ENCODE results near the gene NRROS. TPM values are rescaled to one million over a fixed set of nuclear protein-coding genes. Genes with fewer than 3 reads are reported as not detected.

The NRROS gene
- total RNA-seq, 2 donors from 2014 or later: 0.66 to 1.8 TPM

DNA sequence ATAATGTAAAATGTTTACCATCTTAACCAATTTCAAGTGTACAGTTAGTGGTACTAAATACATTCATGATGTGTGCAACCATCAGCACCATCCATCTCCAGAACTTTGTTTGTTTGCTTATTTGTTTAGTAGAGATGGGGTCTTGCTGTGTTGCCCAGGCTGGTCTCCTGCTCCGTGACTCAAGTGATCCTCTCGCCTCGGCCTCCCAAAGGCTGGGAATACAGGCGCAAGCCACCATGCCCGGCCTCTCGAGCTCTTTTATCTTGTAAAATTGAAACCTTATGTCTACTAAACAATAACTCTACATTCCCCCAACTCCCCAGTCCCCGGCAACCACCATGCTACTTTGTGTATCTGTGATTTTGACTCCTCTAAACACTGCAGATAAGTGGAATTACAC, 39.1 kb upstream of the NRROS start:
- no peaks in the 10 kb centered on the region for H3K4me1 ChIP-seq
- 84 to 86% methylated on average over 7 of the region's 7 CpGs for WGBS, 2 donors
- intact Hi-C loops (cut with DNase I): no loop called here
- DNase-seq (no peak), ATAC-seq (no peak)
- H3K4me3 ChIP-seq: no peak overlapping the region
- no peaks in the 10 kb centered on the region for H3K36me3 ChIP-seq (replicated peaks in 1 of 2; ENCODE audit: insufficient read depth in 1 of 2, low read depth in 2 of 2)
- TF ChIP-seq, protein P1, sequence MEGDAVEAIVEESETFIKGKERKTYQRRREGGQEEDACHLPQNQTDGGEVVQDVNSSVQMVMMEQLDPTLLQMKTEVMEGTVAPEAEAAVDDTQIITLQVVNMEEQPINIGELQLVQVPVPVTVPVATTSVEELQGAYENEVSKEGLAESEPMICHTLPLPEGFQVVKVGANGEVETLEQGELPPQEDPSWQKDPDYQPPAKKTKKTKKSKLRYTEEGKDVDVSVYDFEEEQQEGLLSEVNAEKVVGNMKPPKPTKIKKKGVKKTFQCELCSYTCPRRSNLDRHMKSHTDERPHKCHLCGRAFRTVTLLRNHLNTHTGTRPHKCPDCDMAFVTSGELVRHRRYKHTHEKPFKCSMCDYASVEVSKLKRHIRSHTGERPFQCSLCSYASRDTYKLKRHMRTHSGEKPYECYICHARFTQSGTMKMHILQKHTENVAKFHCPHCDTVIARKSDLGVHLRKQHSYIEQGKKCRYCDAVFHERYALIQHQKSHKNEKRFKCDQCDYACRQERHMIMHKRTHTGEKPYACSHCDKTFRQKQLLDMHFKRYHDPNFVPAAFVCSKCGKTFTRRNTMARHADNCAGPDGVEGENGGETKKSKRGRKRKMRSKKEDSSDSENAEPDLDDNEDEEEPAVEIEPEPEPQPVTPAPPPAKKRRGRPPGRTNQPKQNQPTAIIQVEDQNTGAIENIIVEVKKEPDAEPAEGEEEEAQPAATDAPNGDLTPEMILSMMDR (IDR thresholded peaks at IDR 0.05): no peak
- TF ChIP-seq POLR2A (IDR thresholded peaks at IDR 0.05): no peak
- no peaks in the 10 kb centered on the region for H3K27me3 ChIP-seq
- H3K27ac ChIP-seq: no peak overlapping the region
- no peaks in the 10 kb centered on the region for H3K9me3 ChIP-seq

DNA sequence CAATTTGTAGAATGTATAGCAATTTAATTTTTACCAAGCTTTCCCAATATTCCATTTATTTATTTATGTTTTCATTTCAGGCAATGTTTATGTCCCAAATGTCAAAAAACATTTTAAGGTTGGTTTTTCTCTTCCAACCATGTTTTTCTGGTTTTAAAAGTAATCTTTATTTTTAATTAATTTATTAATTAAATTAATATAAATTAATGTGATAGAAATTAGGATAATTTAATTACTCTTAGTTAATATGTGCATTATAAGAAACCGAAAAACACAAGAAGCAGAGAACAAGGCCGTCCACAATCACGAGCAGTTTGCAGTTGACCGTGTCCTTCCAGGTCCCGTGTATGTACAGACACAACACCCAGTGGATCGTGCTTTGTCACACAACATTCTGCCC, 36.8 kb upstream of the NRROS start:
- H3K36me3 ChIP-seq (replicated peaks in 1 of 2; ENCODE audit: insufficient read depth in 1 of 2, low read depth in 2 of 2): no peaks in the 10 kb centered on the region
- H3K4me3 ChIP-seq: no peak overlapping the region
- H3K9me3 ChIP-seq: no peaks in the 10 kb centered on the region
- H3K27ac ChIP-seq: no peak overlapping the region
- 82% methylated on average over 6 of the region's 6 CpGs for WGBS, 2 donors
- intact Hi-C loops (cut with DNase I): no loop called here
- no peak for ATAC-seq
- H3K4me1 ChIP-seq: no peaks in the 10 kb centered on the region
- H3K27me3 ChIP-seq: no peaks in the 10 kb centered on the region
- TF ChIP-seq POLR2A (IDR thresholded peaks at IDR 0.05): no peak
- TF ChIP-seq, protein P1 (IDR thresholded peaks at IDR 0.05): no peak
- no peak for DNase-seq

DNA sequence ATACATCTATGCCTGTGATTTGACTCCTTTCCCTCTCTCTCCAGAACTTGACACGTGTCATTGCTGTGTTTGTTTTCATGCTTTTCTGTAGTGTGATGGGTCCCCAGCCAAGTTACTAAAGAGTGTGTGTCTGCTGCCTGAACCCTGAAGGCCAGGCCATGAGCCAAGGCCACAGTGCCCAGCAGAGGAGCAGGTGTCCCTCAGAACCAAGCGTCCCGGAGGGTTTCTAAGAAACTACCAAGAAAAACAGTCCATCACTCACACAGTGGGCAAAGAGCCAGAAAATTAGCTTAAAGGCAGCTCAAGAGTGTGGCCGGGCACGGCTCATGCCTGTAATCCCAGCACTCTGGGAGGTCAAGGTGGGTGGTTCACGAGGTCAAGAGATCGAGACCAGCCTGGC, 35.8 kb upstream of the NRROS start:
- intact Hi-C loops (cut with DNase I): no loop called here
- Histone ChIP-seq H3K4me1 (no peaks in the 10 kb centered on the region), H3K9me3 (no peaks in the 10 kb centered on the region), H3K27ac (no peak overlapping the region), H3K4me3 (no peak overlapping the region), H3K36me3 (replicated peaks in 1 of 2; ENCODE audit: insufficient read depth in 1 of 2, low read depth in 2 of 2) (no peaks in the 10 kb centered on the region), H3K27me3 (no peaks in the 10 kb centered on the region)
- 22 to 38% methylated on average over 7 of the region's 7 CpGs for WGBS, 2 donors
- TF ChIP-seq POLR2A (IDR thresholded peaks at IDR 0.05): no peak
- TF ChIP-seq, protein P1 (IDR thresholded peaks at IDR 0.05): no peak
- no peak for DNase-seq
- ATAC-seq: no peak

DNA sequence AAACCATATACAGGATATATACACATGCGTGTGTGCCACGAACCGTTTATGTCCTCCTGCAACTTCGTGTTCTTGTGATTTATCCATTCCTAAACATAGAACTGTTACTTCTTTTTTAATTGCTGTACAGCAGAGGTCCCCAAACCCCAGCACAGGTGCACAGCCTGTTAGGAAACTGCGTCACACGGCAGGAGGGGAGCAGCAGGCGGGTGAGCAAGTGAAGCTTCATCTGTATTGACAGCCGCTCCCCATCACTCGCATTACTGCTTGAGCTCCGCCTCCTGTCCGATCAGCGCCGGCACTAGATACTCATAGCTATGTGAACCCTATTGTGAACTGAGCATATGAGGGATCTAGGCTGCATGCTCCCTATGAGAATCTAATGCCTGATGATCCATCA, 34.9 kb upstream of the NRROS start:
- H3K4me3 ChIP-seq: no peak overlapping the region

DNA sequence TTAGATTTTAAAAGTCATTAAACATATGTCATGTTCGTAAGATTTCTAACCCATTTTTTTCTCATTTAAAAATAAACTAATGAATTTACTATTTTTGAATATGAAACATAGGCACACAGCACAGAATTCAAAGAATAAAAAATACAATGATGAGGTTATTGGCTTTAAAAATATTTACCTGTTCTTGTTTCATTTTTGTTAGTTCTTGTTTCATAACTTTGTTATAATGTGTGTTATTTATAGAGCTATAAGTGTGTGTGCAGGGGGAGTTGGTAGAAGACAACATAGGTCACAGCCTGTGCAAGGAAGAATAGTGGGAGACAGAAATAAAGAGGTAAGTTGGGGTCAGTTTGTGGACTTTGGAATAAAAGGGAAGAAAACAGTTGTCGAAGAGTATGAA, 30.8 kb upstream of the NRROS start:
- no peak for DNase-seq
- 85 to 91% methylated on average over 2 of the region's 2 CpGs for WGBS, 2 donors
- Histone ChIP-seq H3K27me3 (no peaks in the 10 kb centered on the region), H3K27ac (no peak overlapping the region), H3K9me3 (no peaks in the 10 kb centered on the region), H3K4me1 (no peaks in the 10 kb centered on the region), H3K4me3 (no peak overlapping the region), H3K36me3 (replicated peaks in 1 of 2; ENCODE audit: insufficient read depth in 1 of 2, low read depth in 2 of 2) (no peaks in the 10 kb centered on the region)
- intact Hi-C loops (cut with DNase I): loop anchor here (5.0 kb wide), 1 partner anchor 79 kb away; no protein-coding TSS in a partner anchor
- ATAC-seq: no peak
- no peak for TF ChIP-seq POLR2A (IDR thresholded peaks at IDR 0.05)
- TF ChIP-seq, protein P1 (IDR thresholded peaks at IDR 0.05): no peak

More for the DNA sequence above, 34.9 kb upstream of the NRROS start:
- no peak for DNase-seq
- Histone ChIP-seq H3K9me3 (no peaks in the 10 kb centered on the region), H3K27me3 (no peaks in the 10 kb centered on the region), H3K36me3 (replicated peaks in 1 of 2; ENCODE audit: insufficient read depth in 1 of 2, low read depth in 2 of 2) (no peaks in the 10 kb centered on the region), H3K27ac (no peak overlapping the region), H3K4me1 (no peaks in the 10 kb centered on the region)
- no peak for ATAC-seq
- 58 to 63% methylated on average over 13 of the region's 13 CpGs for WGBS, 2 donors
- intact Hi-C loops (cut with DNase I): no loop called here
- no peak for TF ChIP-seq POLR2A (IDR thresholded peaks at IDR 0.05)
- TF ChIP-seq, protein P1 (IDR thresholded peaks at IDR 0.05): no peak

Data from body of pancreas (tissue), 4 donors.